Measurements from ENCODE around the gene NTN3. TPM values are rescaled to one million over a fixed set of nuclear protein-coding genes. Genes with fewer than 3 reads are reported as not detected.

The NTN3 gene
- polyA plus RNA-seq, 2 of the 4 experiments (the other 2 are of a cell fraction) = not detected

- no peak for ATAC-seq
- FAIRE-seq = no peak
- DNase-seq (ENCODE audit: low read depth in 1 of 2, low spot score in 1 of 2) = no peak
- POLR2A ChIA-PET = no interaction called here
- peaks cover 11% of the 10 kb centered on the region; the same call in 1 of the 3 replicates for H3K4me1 ChIP-seq
- no peak overlapping the region for H3K4me2 ChIP-seq
- H3K27ac ChIP-seq = no peak overlapping the region
- no peaks in the 10 kb centered on the region for H3K9me3 ChIP-seq
- no peak for TF ChIP-seq JUNB (IDR thresholded peaks at IDR 0.05)
- TF ChIP-seq HOXB13 (CRISPR knock-in tag; IDR thresholded peaks at IDR 0.05; ENCODE audit: low read depth) = no peak
- no peak for TF ChIP-seq MAX (IDR thresholded peaks at IDR 0.05)
- no peak for TF ChIP-seq NFE2L2 (conservative IDR thresholded peaks at IDR 0.05; ENCODE audit: low read length)
- no peak for TF ChIP-seq ZSCAN20 (CRISPR knock-in tag; IDR thresholded peaks at IDR 0.05)
- TF ChIP-seq RFX5 (IDR thresholded peaks at IDR 0.05) = no peak
- no peak for TF ChIP-seq E2F6 (IDR thresholded peaks at IDR 0.05; ENCODE audit: borderline replicate concordance, low read depth)
- TF ChIP-seq FOSB (CRISPR knock-in tag; IDR thresholded peaks at IDR 0.05) = no peak
- no peak for TF ChIP-seq CHD4 (IDR thresholded peaks at IDR 0.05; ENCODE audit: borderline replicate concordance)
- no peak for TF ChIP-seq RARB (CRISPR knock-in tag; IDR thresholded peaks at IDR 0.05)
- CTCF ChIA-PET = interaction anchor here (0.9 to 8.5 kb wide), 3 partner anchors 34 to 118 kb away, joined by 3 to 40 read pairs (median 6); partner anchors contain the start of gene ABCA3
- WGBS (ENCODE audit: missing lambda C conversion rate) = 81% methylated on average over 6 of the region's 7 CpGs
- no peak overlapping the region for H3K4me3 ChIP-seq
Observed at GRCh38 chr16:2457946-2458345, 13.2 kb upstream of the NTN3 start.

DNA sequence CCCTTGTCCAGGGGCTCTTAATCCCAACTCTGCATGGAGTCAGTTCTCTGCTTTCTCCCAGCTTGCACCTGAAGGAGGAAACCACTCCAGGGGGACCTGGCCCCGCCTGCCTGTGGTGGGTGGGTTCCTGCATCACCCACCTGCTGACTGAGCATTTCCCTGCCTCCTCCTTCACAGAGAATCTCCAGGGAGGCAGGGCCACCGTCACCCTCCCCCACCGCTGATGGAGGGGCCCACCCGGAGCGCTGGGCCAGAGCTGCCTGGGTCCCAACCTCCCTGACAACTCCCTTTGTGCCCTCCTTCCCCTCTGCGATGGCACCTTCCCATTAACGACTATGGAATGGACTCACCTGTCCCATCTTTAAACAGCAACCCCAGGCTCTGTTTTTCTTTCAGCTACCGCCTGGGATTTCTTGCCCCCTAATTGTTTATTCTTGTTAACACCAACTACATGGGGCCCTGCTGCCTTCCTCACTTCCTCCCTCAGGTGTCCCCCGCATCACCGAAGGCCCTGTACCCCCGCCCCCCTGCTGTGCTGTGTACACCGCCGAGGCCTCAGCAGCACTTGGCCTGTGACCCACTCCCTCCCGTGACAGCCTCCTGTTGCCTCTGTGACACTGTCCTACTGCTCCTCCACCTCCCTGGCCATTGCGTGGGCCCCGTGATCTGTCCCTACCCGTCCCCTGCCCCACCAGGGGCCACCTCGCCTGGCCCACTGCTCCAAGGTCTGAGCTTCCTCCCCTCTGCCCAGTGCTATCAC, 12.0 kb upstream of the NTN3 start:
- TF ChIP-seq USF2 (IDR thresholded peaks at IDR 0.05) (0 out of 2 replicates have a peak, but pooled peaks have one; percentile 14), NR3C1 (IDR thresholded peaks at IDR 0.05) (no peak), MAX (IDR thresholded peaks at IDR 0.05) (no peak), HEYL (CRISPR knock-in tag; IDR thresholded peaks at IDR 0.05) (no peak), MAFK (IDR thresholded peaks at IDR 0.05; ENCODE audit: partially characterized antibody) (peak; percentile 78)
- CTCF ChIA-PET = interaction anchor here (1.0 to 8.5 kb wide), 6 partner anchors 10 to 42 kb away, joined by 3 to 40 read pairs (median 4); no protein-coding TSS in a partner anchor
- ATAC-seq (peak in 1 of 2 experiments; percentile 1; a peak in 2 of 6 replicates), FAIRE-seq (no peak), DNase-seq (ENCODE audit: low read depth in 1 of 2, low spot score in 1 of 2) (no peak)
- peak overlapping the region; percentile 86 for H3K4me2 ChIP-seq
- H3K4me3 ChIP-seq = peak overlapping the region; percentile 52
- H3K9me3 ChIP-seq = no peaks in the 10 kb centered on the region
- POLR2A ChIA-PET = interaction anchor here (0.5 to 1.7 kb wide), 4 partner anchors 15 to 304 kb away, joined by 3 to 5 read pairs (median 4); partner anchors contain the start of genes TBC1D24 and TRAF7
- peak overlapping the region; percentile 72 to 92 for H3K27ac ChIP-seq
- WGBS (ENCODE audit: missing lambda C conversion rate) = 49% methylated on average over 13 of the region's 18 CpGs
- peaks cover 11% of the 10 kb centered on the region; the same call in 1 of the 3 replicates for H3K4me1 ChIP-seq

DNA sequence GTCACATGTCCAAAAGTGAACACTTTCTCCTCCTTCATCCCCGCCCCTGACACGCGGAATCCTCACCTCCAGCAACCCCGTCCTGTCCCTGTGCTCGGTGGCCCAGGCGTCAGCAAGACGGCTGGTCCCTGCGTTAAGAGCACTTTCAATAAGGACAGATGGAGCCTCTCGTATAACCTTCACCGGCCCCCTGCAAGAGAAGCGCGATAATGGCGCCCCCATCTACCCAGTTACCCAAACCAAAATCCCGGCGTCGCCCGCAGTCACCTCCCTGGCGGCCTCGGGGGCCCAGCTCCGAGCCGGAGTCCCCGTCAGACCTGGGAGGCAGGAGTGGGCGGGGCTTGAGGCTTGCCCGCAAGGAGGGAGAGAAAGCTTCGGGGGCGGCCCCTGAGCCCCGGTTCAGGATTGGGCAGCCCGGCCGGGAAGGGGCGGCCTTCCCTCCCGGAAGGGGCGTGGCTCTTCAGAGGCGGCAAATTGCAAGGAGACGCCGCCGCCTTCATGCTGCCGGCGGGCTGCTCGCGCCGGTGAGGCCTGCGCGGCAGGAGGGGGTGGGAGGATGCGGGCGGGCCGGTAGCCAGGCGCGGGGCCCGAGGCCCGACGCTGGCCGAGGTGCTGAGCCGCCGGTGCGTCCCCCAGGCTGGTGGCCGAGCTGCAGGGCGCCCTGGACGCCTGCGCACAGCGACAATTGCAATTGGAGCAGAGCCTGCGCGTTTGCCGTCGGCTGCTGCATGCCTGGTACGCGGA, 11.3 kb upstream of the NTN3 start, which contains the start of gene TEDC2:
TEDC2 (plus strand) TSS at position 463 of the 744 bp plus-strand sequence; CDS start at position 499, 36 bp downstream.
- POLR2A ChIA-PET = interaction anchor here (0.5 to 1.7 kb wide), 6 partner anchors 15 to 304 kb away, joined by 3 to 5 read pairs (median 3); partner anchors contain the start of genes TBC1D24 and TRAF7
- H3K4me1 ChIP-seq = peaks cover 11% of the 10 kb centered on the region; the same call in 1 of the 3 replicates
- peak within 1 kb of the TSS; percentile 52 for H3K4me3 ChIP-seq
- peak within 1 kb of the TSS; percentile 72 to 92 for H3K27ac ChIP-seq
- peak within 1 kb of the TSS; percentile 86 for H3K4me2 ChIP-seq
- CTCF ChIA-PET = interaction anchor here (0.8 to 8.5 kb wide), 7 partner anchors 9 to 41 kb away, joined by 3 to 40 read pairs (median 4); no protein-coding TSS in a partner anchor
- DNase-seq (ENCODE audit: low read depth in 1 of 2, low spot score in 1 of 2) (peak; percentile 92 to 96), ATAC-seq (peak; percentile 88 to 94), FAIRE-seq (no peak)
- no peaks in the 10 kb centered on the region for H3K9me3 ChIP-seq
- 2% methylated on average over 19 of the region's 66 CpGs for WGBS (ENCODE audit: missing lambda C conversion rate)
- TF ChIP-seq, protein P1, sequence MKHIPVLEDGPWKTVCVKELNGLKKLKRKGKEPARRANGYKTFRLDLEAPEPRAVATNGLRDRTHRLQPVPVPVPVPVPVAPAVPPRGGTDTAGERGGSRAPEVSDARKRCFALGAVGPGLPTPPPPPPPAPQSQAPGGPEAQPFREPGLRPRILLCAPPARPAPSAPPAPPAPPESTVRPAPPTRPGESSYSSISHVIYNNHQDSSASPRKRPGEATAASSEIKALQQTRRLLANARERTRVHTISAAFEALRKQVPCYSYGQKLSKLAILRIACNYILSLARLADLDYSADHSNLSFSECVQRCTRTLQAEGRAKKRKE (CRISPR knock-in tag; IDR thresholded peaks at IDR 0.05; ENCODE audit: low read depth) = peak; percentile 24; the same call in 1 of the 2 replicates
- no peak for TF ChIP-seq MYC (IDR thresholded peaks at IDR 0.05; ENCODE audit: borderline replicate concordance, low read length)
- TF ChIP-seq RCOR1 (IDR thresholded peaks at IDR 0.05; ENCODE audit: low read depth, low read length) = no peak
- TF ChIP-seq MAX (IDR thresholded peaks at IDR 0.05) = peak; percentile 77
- TF ChIP-seq POLR2A (IDR thresholded peaks at IDR 0.05; ENCODE audit: low read length) = peak; percentile 22; the same call in 1 of the 2 replicates
- 0 out of 2 replicates have a peak, but pooled peaks have one; percentile 11 for TF ChIP-seq GATA3 (IDR thresholded peaks at IDR 0.05; ENCODE audit: borderline replicate concordance)
- 0 out of 2 replicates have a peak, but pooled peaks have one; percentile 35 for TF ChIP-seq TFCP2L1 (CRISPR knock-in tag; IDR thresholded peaks at IDR 0.05)
- peak; percentile 97 for TF ChIP-seq E2F6 (IDR thresholded peaks at IDR 0.05; ENCODE audit: borderline replicate concordance, low read depth)
- TF ChIP-seq JUN (IDR thresholded peaks at IDR 0.05) = peak in 1 of 2 experiments; percentile 22; a peak in 1 of 5 replicates
- TF ChIP-seq KDM5A (IDR thresholded peaks at IDR 0.05) = peak; percentile 67
- TF ChIP-seq HES2 (IDR thresholded peaks at IDR 0.05) = no peak
- no peak for TF ChIP-seq EHMT2 (IDR thresholded peaks at IDR 0.05; ENCODE audit: low read depth)
- TF ChIP-seq BHLHE40 (IDR thresholded peaks at IDR 0.05; ENCODE audit: low read depth, low read length) = no peak

Measured in A549 (cell line).